Smooth muscle cell (in vitro differentiated cells): ENCODE measurements around the gene DPT. TPM values are rescaled to one million over a fixed set of nuclear protein-coding genes. Genes with fewer than 3 reads are reported as not detected.
A peak's percentile ranks its signal among the peaks of the same experiment; 100 is the strongest.

Experiments
- DNase-seq: peaks from one replicate; lab custom pipeline; 2025; ENCODE audit not compliant: unreplicated experiment; lab: John Stamatoyannopoulos, UW
- H2AFZ ChIP-seq: fragments of 200-600 bp; sonication (generic); 2 replicates; pipeline ENCODE4 v1.6.0; 2016; ENCODE audit warnings: antibody characterized with exemption, low read depth, mild to moderate bottlenecking
- H3F3A ChIP-seq: fragments of 200-600 bp; sonication (generic); 2 replicates; pipeline ENCODE4 v1.6.0; 2017; ENCODE audit warnings: antibody characterized with exemption, low read depth
- H3K27ac ChIP-seq: fragments of 200-600 bp; sonication (generic); 2 replicates; pipeline ENCODE4 v1.5.1; 2016; ENCODE audit warnings: low read depth, mild to moderate bottlenecking
- H3K27me3 ChIP-seq: fragments of 200-600 bp; sonication (generic); 2 replicates; pipeline ENCODE4 v1.6.1; 2016; ENCODE audit warnings: low read depth, mild to moderate bottlenecking
- H3K36me3 ChIP-seq: fragments of 200-600 bp; sonication (generic); 2 replicates; pipeline ENCODE4 v1.5.1; 2016; ENCODE audit warnings: low read depth
- H3K4me1 ChIP-seq: fragments of 200-600 bp; sonication (generic); 2 replicates; pipeline ENCODE4 v1.5.1; 2016; ENCODE audit warnings: low read depth
- H3K4me2 ChIP-seq: fragments of 200-600 bp; sonication (generic); 2 replicates; pipeline ENCODE4 v1.6.0; 2016; ENCODE audit warnings: mild to moderate bottlenecking
- H3K4me3 ChIP-seq: fragments of 200-600 bp; sonication (generic); 2 replicates; pipeline ENCODE4 v1.5.1; 2016; ENCODE audit warnings: mild to moderate bottlenecking
- H3K79me2 ChIP-seq: fragments of 200-600 bp; sonication (generic); 2 replicates; pipeline ENCODE4 v1.6.0; 2016; ENCODE audit warnings: low read depth, mild to moderate bottlenecking
- H3K9ac ChIP-seq: fragments of 200-600 bp; sonication (generic); 2 replicates; pipeline ENCODE4 v1.6.0; 2016; ENCODE audit warnings: low read depth
- H3K9me3 ChIP-seq: fragments of 200-600 bp; sonication (generic); replicated peaks from 2 replicates; pipeline ENCODE4 v1.5.1; 2016; ENCODE audit warnings: low read depth
- H4K20me1 ChIP-seq: fragments of 200-600 bp; sonication (generic); 2 replicates; pipeline ENCODE4 v1.6.0; 2016; ENCODE audit warnings: low read depth
- CTCF ChIP-seq: fragments of 200-600 bp; sonication (generic); IDR thresholded peaks from 2 replicates; pipeline ENCODE4 v1.5.1; 2017; ENCODE audit warnings: borderline replicate concordance, mild to moderate bottlenecking, antibody characterized with exemption; ENCODE audit not compliant: insufficient read depth, poor library complexity, severe bottlenecking
- WGBS: methylation state at CpG from one replicate; pipeline ENCODE4 v1.1.7; 2016; ENCODE audit warnings: low lambda C conversion rate; 5-methylcytosine and 5-hydroxymethylcytosine counted together
- polyA plus RNA-seq: library from polyadenylated mRNA; unstranded; fragments of >200 nt; fragmentation: Nextera tagmentation; extraction: Ambion mirVana; gene quantifications from 2 replicates; pipeline ENCODE4 v1.2.1, GENCODE V29; 2016
- total RNA-seq: library from RNA; depleted of rRNA; stranded (reverse); fragments of >200 nt; gene quantifications from 2 replicates; pipeline ENCODE4 v1.2.3, GENCODE V29; 2014

Gene DPT
- total and polyA plus RNA-seq, 2 experiments from 2014 or later = 3.1 to 13.4 TPM

GRCh38 chr1:168698453-168698852 is 30.6 kb downstream of the DPT start:
- H3K4me3 ChIP-seq = no peak overlapping the region
- H3K27ac ChIP-seq = no peak overlapping the region
- H3K4me2 ChIP-seq = no peak overlapping the region
- no peaks in the 10 kb centered on the region for H3K27me3 ChIP-seq
- WGBS = 88% methylated on average over 1 of the region's 1 CpG
- H3K36me3 ChIP-seq = no peaks in the 10 kb centered on the region
- DNase-seq = no peak
- no peaks in the 10 kb centered on the region for H3K79me2 ChIP-seq
- H4K20me1 ChIP-seq = no peaks in the 10 kb centered on the region
- no peaks in the 10 kb centered on the region for H3F3A ChIP-seq
- no peak overlapping the region for H2AFZ ChIP-seq
- no peaks in the 10 kb centered on the region for H3K9me3 ChIP-seq
- no peak overlapping the region for H3K9ac ChIP-seq
- TF ChIP-seq CTCF = no peak
- H3K4me1 ChIP-seq = no peaks in the 10 kb centered on the region

GRCh38 chr1:168697356-168698126 is 31.5 kb downstream of the DPT start:
- H4K20me1 ChIP-seq = no peaks in the 10 kb centered on the region
- no peak overlapping the region for H3K4me2 ChIP-seq
- no peaks in the 10 kb centered on the region for H3K36me3 ChIP-seq
- no peak for TF ChIP-seq CTCF
- H2AFZ ChIP-seq = no peak overlapping the region
- no peaks in the 10 kb centered on the region for H3K79me2 ChIP-seq
- H3K27ac ChIP-seq = no peak overlapping the region
- no peaks in the 10 kb centered on the region for H3K9me3 ChIP-seq
- no peak for DNase-seq
- H3K9ac ChIP-seq = no peak overlapping the region
- H3K4me3 ChIP-seq = no peak overlapping the region
- WGBS = 81% methylated on average over 5 of the region's 5 CpGs
- no peaks in the 10 kb centered on the region for H3F3A ChIP-seq
- no peaks in the 10 kb centered on the region for H3K27me3 ChIP-seq
- H3K4me1 ChIP-seq = no peaks in the 10 kb centered on the region

- TF ChIP-seq CTCF = no peak
- Histone ChIP-seq H3K4me1 (no peaks in the 10 kb centered on the region), H2AFZ (peak overlapping the region; percentile 15), H3K27ac (no peak overlapping the region), H3K27me3 (no peaks in the 10 kb centered on the region), H3K4me3 (no peak overlapping the region), H3K4me2 (no peak overlapping the region), H3K9me3 (no peaks in the 10 kb centered on the region), H3K79me2 (no peaks in the 10 kb centered on the region), H3F3A (no peaks in the 10 kb centered on the region), H4K20me1 (no peaks in the 10 kb centered on the region), H3K36me3 (no peaks in the 10 kb centered on the region), H3K9ac (no peak overlapping the region)
- no peak for DNase-seq
- 74% methylated on average over 7 of the region's 7 CpGs for WGBS
These were observed 32.8 kb downstream of the DPT start for GRCh38 chr1:168696125-168696760.

GRCh38 chr1:168693872-168694238 is 35.2 kb downstream of the DPT start:
- no peaks in the 10 kb centered on the region for H3K4me1 ChIP-seq
- DNase-seq = no peak
- WGBS = 72% methylated on average over 2 of the region's 2 CpGs
- no peak overlapping the region for H3K4me3 ChIP-seq
- H3K9me3 ChIP-seq = no peaks in the 10 kb centered on the region
- H3K27ac ChIP-seq = peak overlapping the region; percentile 26
- no peaks in the 10 kb centered on the region for H3K27me3 ChIP-seq
- peaks cover 7% of the 10 kb centered on the region for H3F3A ChIP-seq
- no peak overlapping the region for H3K9ac ChIP-seq
- TF ChIP-seq CTCF = no peak
- no peak overlapping the region for H3K4me2 ChIP-seq
- H2AFZ ChIP-seq = no peak overlapping the region
- H3K36me3 ChIP-seq = no peaks in the 10 kb centered on the region
- H4K20me1 ChIP-seq = no peaks in the 10 kb centered on the region
- H3K79me2 ChIP-seq = no peaks in the 10 kb centered on the region
